NCI-H526 (cell line): Measurements from ENCODE around the gene ACTL8.
A peak's percentile ranks its signal among the peaks of the same experiment; 100 is the strongest.

ENCODE experiments used
- DNase-seq, 2 experiments: peaks; one replicate each; lab custom pipeline; 2025; lab: John Stamatoyannopoulos, UW

ACTL8 gene

GRCh38 chr1:17845583-17845982, 90.5 kb downstream of the ACTL8 start:
- no peak for DNase-seq

- no peak for DNase-seq
Measured at GRCh38 chr1:17846341-17846740, 91.2 kb downstream of the ACTL8 start.

- DNase-seq: no peak
Measured at GRCh38 chr1:17847111-17847510, 92.0 kb downstream of the ACTL8 start.

- DNase-seq: no peak
Measured at GRCh38 chr1:17849216-17849615, 94.1 kb downstream of the ACTL8 start.

GRCh38 chr1:17851056-17851455, 95.9 kb downstream of the ACTL8 start:
- DNase-seq: no peak

- DNase-seq: no peak
Measured at GRCh38 chr1:17852383-17852782, 97.2 kb downstream of the ACTL8 start.

- DNase-seq: no peak
Measured at GRCh38 chr1:17853241-17853935, 98.3 kb downstream of the ACTL8 start.

GRCh38 chr1:17856496-17857108, 101.5 kb downstream of the ACTL8 start:
- no peak for DNase-seq

- no peak for DNase-seq
Measured at GRCh38 chr1:17857109-17857499, 102.0 kb downstream of the ACTL8 start.

- DNase-seq: no peak
Measured at GRCh38 chr1:17857996-17858395, 102.9 kb downstream of the ACTL8 start.

- no peak for DNase-seq
Measured at GRCh38 chr1:17860812-17861211, 105.7 kb downstream of the ACTL8 start.

GRCh38 chr1:17861685-17862084, 106.6 kb downstream of the ACTL8 start:
- peak; percentile 25 to 31 for DNase-seq

- DNase-seq: no peak
Measured at GRCh38 chr1:17862121-17862520, 107.0 kb downstream of the ACTL8 start.

- no peak for DNase-seq
Measured at GRCh38 chr1:17865912-17866739, 111.0 kb downstream of the ACTL8 start.

- no peak for DNase-seq
Measured at GRCh38 chr1:17866740-17867029, 111.6 kb downstream of the ACTL8 start.

- DNase-seq: no peak
Measured at GRCh38 chr1:17867470-17867869, 112.3 kb downstream of the ACTL8 start.

- DNase-seq: no peak
Measured at GRCh38 chr1:17869815-17870214, 114.7 kb downstream of the ACTL8 start.

GRCh38 chr1:17870679-17871078, 115.5 kb downstream of the ACTL8 start:
- no peak for DNase-seq

- DNase-seq: no peak
Measured at GRCh38 chr1:17873007-17873675, 118.0 kb downstream of the ACTL8 start.

GRCh38 chr1:17874231-17874630, 119.1 kb downstream of the ACTL8 start:
- DNase-seq: no peak

- DNase-seq: peak in 1 of 2 experiments; percentile 44
Measured at GRCh38 chr1:17874710-17875109, 119.6 kb downstream of the ACTL8 start.

GRCh38 chr1:17875171-17875881, 120.2 kb downstream of the ACTL8 start:
- no peak for DNase-seq
